Endothelial cell of umbilical vein (primary cell): ENCODE measurements around the gene AP2B1. TPM values are rescaled to one million over a fixed set of nuclear protein-coding genes. Genes with fewer than 3 reads are reported as not detected.

Experiments
- BruUV-seq: library from RNA; stranded (reverse); fragments of 400-500 nt; replicated peaks from 2 replicates; lab custom pipeline; 2021; lab: Mats Ljungman, UMichigan
- CTCF ChIA-PET: fragments of 300-600, 350-600 bp; sonication (Branson Sonifier 250); formaldehyde crosslinking; loops from one replicate; lab custom pipeline; 2021; ENCODE audit warnings: antibody characterized with exemption, inconsistent platforms; lab: Charles Lee
- POLR2A ChIA-PET: fragments of 300-600, 350-600 bp; sonication (Branson Sonifier 250); formaldehyde crosslinking; loops from one replicate; lab custom pipeline; 2021; ENCODE audit warnings: antibody characterized with exemption, inconsistent platforms; lab: Charles Lee
- DNase-seq: peaks from one replicate; pipeline ENCODE4 v3.0.0-alpha.2; 2011; ENCODE audit warnings: low read depth, low spot score
- FAIRE-seq: peaks from 2 replicates; lab custom pipeline; 2011; peaks lifted over from hg19 to GRCh38; lab: Jason Lieb, UNC
- H2AFZ ChIP-seq: 2 replicates; pipeline ENCODE4 v1.6.0; 2012; ENCODE audit warnings: low read depth, low read length, control low read depth, inconsistent platforms
- H3K27ac ChIP-seq: 2 replicates; pipeline ENCODE4 v1.5.1; 2011; ENCODE audit warnings: low read depth, mild to moderate bottlenecking, control low read depth, low read length, moderate library complexity; ENCODE audit not compliant: insufficient read depth
- H3K27me3 ChIP-seq, 2 experiments: 2 replicates each; pipeline versions ENCODE4 v1.6.0 to v1.6.1; 2011; ENCODE audit warnings: low read length in 2 of 2, mixed read lengths in 1 of 2; ENCODE audit not compliant: control insufficient read depth in 2 of 2, insufficient read depth in 2 of 2
- H3K36me3 ChIP-seq, 2 experiments: 2 replicates in 1 of 2; 3 replicates in 1 of 2; pipeline ENCODE4 v1.5.1; 2011; ENCODE audit warnings: low read length in 2 of 2, mild to moderate bottlenecking in 1 of 2, moderate library complexity in 1 of 2; ENCODE audit not compliant: control insufficient read depth in 2 of 2, insufficient read depth in 2 of 2; ENCODE audit errors: extremely low read depth in 1 of 2
- H3K4me1 ChIP-seq: 3 replicates; pipeline ENCODE4 v1.5.1; 2011; ENCODE audit warnings: mild to moderate bottlenecking, low read length; ENCODE audit not compliant: control insufficient read depth, insufficient read depth; ENCODE audit errors: extremely low read depth
- H3K4me2 ChIP-seq: 2 replicates; pipeline ENCODE4 v1.6.1; 2011; ENCODE audit warnings: low read length, control low read depth, mixed read lengths; ENCODE audit not compliant: insufficient read depth
- H3K4me3 ChIP-seq, 3 experiments: fragments of 200-600 bp in 1 of 3; sonication (generic), shearing (Covaris generic) in 1 of 3; replicated peaks in 1 of 3; 2 replicates each; pipeline ENCODE4 v1.5.1; 2011 to 2016; ENCODE audit warnings: control low read depth in 3 of 3, low read length in 3 of 3, mild to moderate bottlenecking in 2 of 3, inconsistent platforms in 1 of 3, low read depth in 1 of 3, moderate library complexity in 1 of 3; ENCODE audit not compliant: insufficient read depth in 1 of 3
- H3K79me2 ChIP-seq: 2 replicates; pipeline ENCODE4 v1.6.0; 2012; ENCODE audit warnings: low read length, inconsistent platforms; ENCODE audit not compliant: control insufficient read depth, insufficient read depth
- H3K9ac ChIP-seq: replicated peaks from 2 replicates; pipeline ENCODE3; 2011; ENCODE audit warnings: low read length, control low read depth; ENCODE audit not compliant: insufficient read depth; ENCODE audit errors: extremely low read depth
- H3K9me1 ChIP-seq: replicated peaks from 3 replicates; pipeline ENCODE4 v1.6.0; 2011; ENCODE audit warnings: mild to moderate bottlenecking, low read length; ENCODE audit not compliant: control insufficient read depth, insufficient read depth; ENCODE audit errors: extremely low read depth
- H3K9me3 ChIP-seq: replicated peaks from 2 replicates; pipeline ENCODE4 v1.5.1; 2012; ENCODE audit warnings: low read length, inconsistent platforms; ENCODE audit not compliant: control insufficient read depth, insufficient read depth
- H4K20me1 ChIP-seq: replicated peaks from 2 replicates; pipeline ENCODE3; 2011; ENCODE audit warnings: mild to moderate bottlenecking, low read length; ENCODE audit not compliant: control insufficient read depth, insufficient read depth; ENCODE audit errors: extremely low read depth
- CTCF ChIP-seq, 2 donors: IDR thresholded peaks; 1 replicate in 1 of 2; 2 replicates in 1 of 2; pipeline ENCODE4 v1.5.1; 2011; ENCODE audit warnings: low read length in 2 of 2, mild to moderate bottlenecking in 2 of 2, moderate library complexity in 2 of 2, control low read depth in 1 of 2, inconsistent platforms in 1 of 2, low read depth in 1 of 2; ENCODE audit not compliant: insufficient read depth in 1 of 2; ENCODE audit errors: extremely low read depth in 1 of 2
- EZH2 ChIP-seq: IDR thresholded peaks from 2 replicates; pipeline ENCODE4 v1.6.1; 2012; ENCODE audit warnings: borderline replicate concordance, low read depth, mild to moderate bottlenecking, moderate library complexity, low read length, inconsistent platforms; ENCODE audit not compliant: severe bottlenecking
- FOS ChIP-seq: IDR thresholded peaks from 2 replicates; pipeline ENCODE4 v1.6.1; 2011; ENCODE audit warnings: mild to moderate bottlenecking, low read length, moderate library complexity, borderline replicate concordance; ENCODE audit not compliant: insufficient read depth
- GATA2 ChIP-seq: IDR thresholded peaks from 2 replicates; pipeline ENCODE4 v1.7.0; 2011; ENCODE audit warnings: low read depth, mild to moderate bottlenecking, moderate library complexity, mixed read lengths, low read length; ENCODE audit not compliant: insufficient read length, insufficient read depth
- JUN ChIP-seq: IDR thresholded peaks from 2 replicates; pipeline ENCODE4 v1.6.1; 2011; ENCODE audit warnings: borderline replicate concordance, low read depth; ENCODE audit not compliant: insufficient read length, insufficient read depth
- MYC ChIP-seq: IDR thresholded peaks from one replicate; pipeline ENCODE4 v1.6.1; 2011; ENCODE audit warnings: mild to moderate bottlenecking, low read depth, low read length
- POLR2A ChIP-seq: IDR thresholded peaks from 2 replicates; pipeline ENCODE4 v1.6.1; 2012; ENCODE audit warnings: low read depth, mild to moderate bottlenecking, control low read depth, low read length
- POLR2AphosphoS5 ChIP-seq: IDR thresholded peaks from 2 replicates; pipeline ENCODE4 v1.6.1; 2012; ENCODE audit warnings: low read depth, mild to moderate bottlenecking, control low read depth, low read length, moderate library complexity; ENCODE audit not compliant: insufficient read depth
- dilution Hi-C: fragments of 300-500 bp; cut with MboI; formaldehyde crosslinking; loops from one replicate; pipeline ENCODE4 v1.15.0; 2019; ENCODE audit warnings: low sequenced_read_pairs; ENCODE audit not compliant: extremely low pct_ligation_motif_present
- intact Hi-C: fragments of 100-400 bp; cut with micrococcal nuclease; formaldehyde crosslinking; loops from one replicate; pipeline ENCODE4 v1.10.0; 2022
- polyA plus RNA-seq, 4 experiments: library from polyadenylated mRNA; depleted of rRNA in 3 of 4; stranded (reverse) in 3 of 4; unstranded in 1 of 4; fragments of >200 nt; gene quantifications; 2 replicates each; pipeline versions ENCODE4 v1.2.1 to v1.2.3, GENCODE V29; 2011 to 2012; ENCODE audit warnings: missing spikeins in 1 of 4
- total RNA-seq: library from RNA; stranded (reverse); gene quantifications from 2 replicates; pipeline ENCODE4 v1.2.3, GENCODE V29; 2021
- TF ChIP-seq, protein P1 (sequence below): IDR thresholded peaks from 2 replicates; pipeline ENCODE4 v1.6.1; 2011; ENCODE audit not compliant: insufficient read depth, insufficient read length

The AP2B1 gene
- total and polyA plus RNA-seq, 2 donors (not counting 3 experiments of a cell fraction or from before 2014, with no cell fraction given), result 106 to 198 TPM

DNA sequence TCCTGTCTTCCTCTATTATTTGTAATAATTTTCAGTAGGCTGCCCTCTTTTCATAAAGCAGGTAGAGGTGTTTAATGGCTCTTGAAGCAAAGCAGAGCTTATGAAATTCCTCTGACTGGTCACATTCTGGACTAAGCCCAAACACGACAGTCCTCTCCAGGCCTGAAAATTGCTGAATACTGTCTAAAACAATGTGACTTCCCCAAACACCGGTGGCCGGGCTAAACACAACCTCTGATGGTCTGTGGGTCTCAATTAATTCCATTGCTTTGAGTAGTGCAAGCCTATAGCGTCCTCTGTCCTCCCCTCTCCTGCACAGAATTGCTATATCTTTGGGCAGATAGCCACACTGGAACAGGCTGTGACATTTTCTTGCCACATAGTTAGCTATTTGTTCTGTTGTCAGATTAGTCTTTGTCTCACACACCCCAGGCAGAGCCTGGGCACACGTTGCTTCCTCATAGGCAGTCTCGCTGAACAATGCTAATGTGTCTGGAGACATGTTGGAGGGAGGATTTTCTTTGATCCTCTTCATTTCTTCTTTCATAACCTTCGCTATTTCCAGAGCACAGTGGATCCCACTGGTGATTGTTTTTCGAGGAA lies 38.8 kb upstream of the AP2B1 start:
- H3K4me1 ChIP-seq, result peaks cover 10% of the 10 kb centered on the region
- peaks cover 23 to 35% of the 10 kb centered on the region in 2 experiments for H3K27me3 ChIP-seq
- dilution Hi-C loops, result loop anchor here (25.0 kb wide), 1 partner anchor 236 kb away; no protein-coding TSS in a partner anchor
- FAIRE-seq (no peak), DNase-seq (no peak)
- no peak overlapping the region for H3K4me3 ChIP-seq
- H3K36me3 ChIP-seq, result no peaks in the 10 kb centered on the region
- POLR2A ChIA-PET, result no interaction called here
- no peak overlapping the region for H2AFZ ChIP-seq
- intact Hi-C loops, result loop anchor here (10.0 kb wide), 2 partner anchors 564 to 1134 kb away; partner anchors contain the start of gene LIG3
- no peaks in the 10 kb centered on the region for H3K9me1 ChIP-seq
- CTCF ChIA-PET, result interaction anchor here (1.3 kb wide), 1 partner anchor 9 kb away, joined by 5 read pairs; no protein-coding TSS in a partner anchor
- no peak overlapping the region for H3K4me2 ChIP-seq
- H3K9me3 ChIP-seq, result no peaks in the 10 kb centered on the region
- no TSS peak for BruUV-seq
- no peak for TF ChIP-seq CTCF (IDR thresholded peaks at IDR 0.05; ENCODE audit: extremely low read depth in 1 of 2, insufficient read depth in 1 of 2, low read depth in 1 of 2, low read length in 2 of 2)
- TF ChIP-seq POLR2A, result no peak
- no peak for TF ChIP-seq JUN
- TF ChIP-seq, protein P1, sequence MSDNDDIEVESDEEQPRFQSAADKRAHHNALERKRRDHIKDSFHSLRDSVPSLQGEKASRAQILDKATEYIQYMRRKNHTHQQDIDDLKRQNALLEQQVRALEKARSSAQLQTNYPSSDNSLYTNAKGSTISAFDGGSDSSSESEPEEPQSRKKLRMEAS, result no peak
- TF ChIP-seq FOS, result no peak
- no peak for TF ChIP-seq GATA2
- TF ChIP-seq MYC, result no peak
- TF ChIP-seq POLR2AphosphoS5, result no peak
- no peak for TF ChIP-seq EZH2
- H3K79me2 ChIP-seq, result no peaks in the 10 kb centered on the region
- no peak overlapping the region for H3K9ac ChIP-seq
- H4K20me1 ChIP-seq, result no peaks in the 10 kb centered on the region
- no peak overlapping the region for H3K27ac ChIP-seq
